Uterus (tissue), 4 donors: Measurements from ENCODE around the gene PPM1F. TPM values are rescaled to one million over a fixed set of nuclear protein-coding genes. Genes with fewer than 3 reads are reported as not detected.

Source experiments
- DNase-seq, 2 donors: peaks; one replicate each; pipeline ENCODE4 v3.0.0-alpha.2; 2019 to 2020
- H3K27ac ChIP-seq, 2 donors: fragments of 200-600 bp; sonication (generic); 1 replicate in 1 of 2; 2 replicates in 1 of 2; pipeline ENCODE4 v1.5.1; 2016 to 2018
- H3K27me3 ChIP-seq, 2 donors: fragments of 200-600 bp; sonication (generic); one replicate each; pipeline ENCODE4 v1.5.1; 2018 to 2019; ENCODE audit warnings: control low read depth in 1 of 2
- H3K36me3 ChIP-seq, 2 donors: fragments of 200-600 bp; sonication (generic); one replicate each; pipeline ENCODE4 v1.5.1; 2019; ENCODE audit warnings: control low read depth in 1 of 2
- H3K4me1 ChIP-seq, 2 donors: fragments of 200-600 bp; sonication (generic); one replicate each; pipeline ENCODE4 v1.5.1; 2018 to 2019; ENCODE audit warnings: control low read depth in 1 of 2
- H3K4me3 ChIP-seq, 2 donors: fragments of 200-600 bp; sonication (generic); 1 replicate in 1 of 2; 2 replicates in 1 of 2; pipeline ENCODE4 v1.5.1; 2018 to 2019; ENCODE audit warnings: mild to moderate bottlenecking in 1 of 2
- H3K9me3 ChIP-seq, 2 donors: fragments of 200-600 bp; sonication (generic); one replicate each; pipeline ENCODE4 v1.5.1; 2019; ENCODE audit warnings: control low read depth in 1 of 2
- CTCF ChIP-seq, 4 experiments: fragments of 200-600 bp in 2 of 4; fragments of 450-650 bp in 2 of 4; sonication (generic) in 2 of 4; IDR thresholded peaks; one replicate each; pipeline ENCODE4 v1.5.1; 2016 to 2019; ENCODE audit warnings: antibody characterized with exemption in 4 of 4, mild to moderate bottlenecking in 2 of 4, moderate library complexity in 1 of 4
- POLR2A ChIP-seq, 2 donors: fragments of 450-650 bp; IDR thresholded peaks; one replicate each; pipeline ENCODE4 v1.6.1; 2016; ENCODE audit warnings: antibody characterized with exemption in 2 of 2, mild to moderate bottlenecking in 1 of 2, moderate library complexity in 1 of 2
- intact Hi-C: fragments of 100-400 bp; cut with DNase I; formaldehyde crosslinking; loops from one replicate; pipeline ENCODE4 v1.15.1; 2023; ENCODE audit warnings: low total_unique reads
- total RNA-seq, 4 donors: library from RNA; depleted of rRNA in 3 of 4; stranded (reverse); fragments of >200 nt in 3 of 4; gene quantifications; one replicate each; pipeline versions ENCODE4 v1.1.0 to v1.2.4, GENCODE V29; 2014 to 2023
- donor health status: DM: yes; HTN: yes; CAD: no.

PPM1F gene
- total RNA-seq, 4 donors from 2014 or later, result 16.2 to 67.3 (median 48.8) TPM

GRCh38 chr22:21975273-21975672, 22.6 kb upstream of the PPM1F start:
- TF ChIP-seq POLR2A (IDR thresholded peaks at IDR 0.05) (no peak), CTCF (IDR thresholded peaks at IDR 0.05) (no peak)
- H3K27ac ChIP-seq, result no peak overlapping the region
- H3K9me3 ChIP-seq, result no peaks in the 10 kb centered on the region
- H3K27me3 ChIP-seq, result no peaks in the 10 kb centered on the region
- no peak overlapping the region for H3K4me3 ChIP-seq
- intact Hi-C loops, result no loop called here
- no peaks in the 10 kb centered on the region for H3K4me1 ChIP-seq
- H3K36me3 ChIP-seq, result no peaks in the 10 kb centered on the region
- no peak for DNase-seq

GRCh38 chr22:21974058-21974649, 21.5 kb upstream of the PPM1F start:
- intact Hi-C loops, result no loop called here
- Histone ChIP-seq H3K36me3 (no peaks in the 10 kb centered on the region), H3K9me3 (no peaks in the 10 kb centered on the region), H3K4me1 (no peaks in the 10 kb centered on the region), H3K27me3 (no peaks in the 10 kb centered on the region), H3K27ac (no peak overlapping the region), H3K4me3 (no peak overlapping the region)
- DNase-seq, result no peak
- TF ChIP-seq CTCF (IDR thresholded peaks at IDR 0.05), result no peak
- TF ChIP-seq POLR2A (IDR thresholded peaks at IDR 0.05), result no peak

- intact Hi-C loops, result no loop called here
- H3K9me3 ChIP-seq, result no peaks in the 10 kb centered on the region
- H3K36me3 ChIP-seq, result no peaks in the 10 kb centered on the region
- DNase-seq, result no peak
- H3K4me1 ChIP-seq, result no peaks in the 10 kb centered on the region
- TF ChIP-seq CTCF (IDR thresholded peaks at IDR 0.05), result no peak
- TF ChIP-seq POLR2A (IDR thresholded peaks at IDR 0.05), result no peak
- no peak overlapping the region for H3K27ac ChIP-seq
- no peak overlapping the region for H3K4me3 ChIP-seq
- H3K27me3 ChIP-seq, result no peaks in the 10 kb centered on the region
Observed at GRCh38 chr22:21972806-21973205, 20.2 kb upstream of the PPM1F start.

GRCh38 chr22:21972293-21972779, 19.7 kb upstream of the PPM1F start:
- Histone ChIP-seq H3K4me3 (no peak overlapping the region), H3K36me3 (no peaks in the 10 kb centered on the region), H3K4me1 (no peaks in the 10 kb centered on the region), H3K27me3 (no peaks in the 10 kb centered on the region), H3K27ac (no peak overlapping the region), H3K9me3 (no peaks in the 10 kb centered on the region)
- DNase-seq, result no peak
- intact Hi-C loops, result no loop called here
- TF ChIP-seq CTCF (IDR thresholded peaks at IDR 0.05) (peak; percentile 34 to 61 (median 40)), POLR2A (IDR thresholded peaks at IDR 0.05) (no peak)

GRCh38 chr22:21971858-21972275, 19.2 kb upstream of the PPM1F start:
- intact Hi-C loops, result no loop called here
- H3K9me3 ChIP-seq, result no peaks in the 10 kb centered on the region
- H3K4me1 ChIP-seq, result no peaks in the 10 kb centered on the region
- H3K27me3 ChIP-seq, result no peaks in the 10 kb centered on the region
- TF ChIP-seq POLR2A (IDR thresholded peaks at IDR 0.05) (no peak), CTCF (IDR thresholded peaks at IDR 0.05) (no peak)
- DNase-seq, result no peak
- no peaks in the 10 kb centered on the region for H3K36me3 ChIP-seq
- no peak overlapping the region for H3K27ac ChIP-seq
- H3K4me3 ChIP-seq, result no peak overlapping the region
